ENCODE results near the gene CSNK1G3. TPM values are rescaled to one million over a fixed set of nuclear protein-coding genes. Genes with fewer than 3 reads are reported as not detected.

CSNK1G3 gene
- total RNA-seq, 1 donor from 2014 or later, result 63.9 TPM

DNA sequence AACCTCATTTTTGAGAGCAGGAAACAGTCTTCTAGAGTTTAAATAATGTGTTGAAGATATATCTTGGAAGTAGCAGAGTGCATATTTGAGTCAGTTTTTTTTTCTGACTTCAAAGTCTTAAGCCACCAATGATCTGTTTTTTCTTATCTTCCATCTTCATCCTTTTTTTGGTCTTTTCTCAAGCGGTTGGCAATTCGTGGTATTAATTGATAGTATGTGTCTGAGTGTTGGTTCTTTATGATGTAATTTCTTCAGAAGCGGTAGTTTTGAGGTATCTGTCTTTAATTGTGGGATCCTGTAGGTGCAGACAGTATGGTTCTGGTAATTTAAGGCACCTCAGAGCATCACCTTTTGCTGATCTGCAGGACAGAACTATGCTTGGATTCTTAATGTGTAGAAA is 3.9 kb downstream of the CSNK1G3 start:
- Mint-ChIP-seq H3K4me1 (peaks cover 51% of the 10 kb centered on the region), H3K4me3 (no peak overlapping the region), H3K9me3 (no peaks in the 10 kb centered on the region), H3K27ac (peak overlapping the region; percentile 10), H3K27me3 (ENCODE audit: low read depth) (no peaks in the 10 kb centered on the region), H3K36me3 (no peaks in the 10 kb centered on the region)
- TF ChIP-seq CTCF (IDR thresholded peaks at IDR 0.05; ENCODE audit: unreplicated experiment), result no peak
- no peak for DNase-seq (ENCODE audit: low spot score in 2 of 2, unreplicated experiment in 2 of 2)

DNA sequence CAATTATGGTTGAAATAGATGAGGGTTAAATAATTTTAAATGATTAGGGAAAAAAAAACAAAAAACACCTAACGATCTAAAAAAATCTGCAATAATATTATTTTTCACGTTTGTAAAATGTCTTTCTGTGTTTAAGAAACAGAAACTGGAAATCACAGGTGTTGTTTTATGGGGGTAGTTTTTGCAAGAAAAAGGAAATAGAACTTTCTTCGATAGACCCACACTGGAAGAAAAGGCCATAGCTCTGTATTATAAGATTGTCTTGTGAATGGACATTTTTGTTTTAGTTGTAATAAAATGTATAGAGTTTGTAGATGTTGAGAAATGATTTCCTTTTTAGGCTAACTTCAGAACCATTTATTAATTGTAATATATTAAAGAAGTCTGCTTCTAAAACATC is 5.5 kb downstream of the CSNK1G3 start:
- Mint-ChIP-seq H3K4me3 (no peak overlapping the region), H3K9me3 (no peaks in the 10 kb centered on the region), H3K36me3 (no peaks in the 10 kb centered on the region), H3K27me3 (ENCODE audit: low read depth) (no peaks in the 10 kb centered on the region), H3K4me1 (peaks cover 54% of the 10 kb centered on the region), H3K27ac (no peak overlapping the region)
- TF ChIP-seq CTCF (IDR thresholded peaks at IDR 0.05; ENCODE audit: unreplicated experiment), result no peak
- DNase-seq (ENCODE audit: low spot score in 2 of 2, unreplicated experiment in 2 of 2), result no peak

DNA sequence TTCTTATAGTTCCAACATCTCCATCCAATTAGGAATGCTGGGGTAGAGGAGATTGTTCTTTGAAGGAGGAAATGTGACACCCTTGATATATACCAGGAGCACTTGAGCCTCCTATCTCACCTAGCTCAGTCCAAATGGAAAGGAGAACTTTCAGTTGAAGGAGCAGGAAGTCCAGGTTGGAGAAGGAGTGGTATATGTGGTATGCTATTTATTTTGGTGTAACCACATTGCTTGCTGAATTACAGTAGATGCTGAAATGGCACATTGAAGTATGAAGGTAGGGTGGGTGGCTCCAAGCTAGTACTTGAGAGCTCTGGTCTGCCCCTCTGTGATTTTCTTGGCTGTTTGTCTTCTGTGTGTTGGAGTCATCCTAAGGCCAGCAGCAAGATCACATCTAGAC is 6.1 kb downstream of the CSNK1G3 start:
- no peak for DNase-seq (ENCODE audit: low spot score in 2 of 2, unreplicated experiment in 2 of 2)
- TF ChIP-seq CTCF (IDR thresholded peaks at IDR 0.05; ENCODE audit: unreplicated experiment), result no peak
- H3K27ac Mint-ChIP-seq, result no peak overlapping the region
- H3K36me3 Mint-ChIP-seq, result no peaks in the 10 kb centered on the region
- no peaks in the 10 kb centered on the region for H3K27me3 Mint-ChIP-seq (ENCODE audit: low read depth)
- peaks cover 52% of the 10 kb centered on the region for H3K4me1 Mint-ChIP-seq
- no peaks in the 10 kb centered on the region for H3K9me3 Mint-ChIP-seq
- H3K4me3 Mint-ChIP-seq, result no peak overlapping the region

DNA sequence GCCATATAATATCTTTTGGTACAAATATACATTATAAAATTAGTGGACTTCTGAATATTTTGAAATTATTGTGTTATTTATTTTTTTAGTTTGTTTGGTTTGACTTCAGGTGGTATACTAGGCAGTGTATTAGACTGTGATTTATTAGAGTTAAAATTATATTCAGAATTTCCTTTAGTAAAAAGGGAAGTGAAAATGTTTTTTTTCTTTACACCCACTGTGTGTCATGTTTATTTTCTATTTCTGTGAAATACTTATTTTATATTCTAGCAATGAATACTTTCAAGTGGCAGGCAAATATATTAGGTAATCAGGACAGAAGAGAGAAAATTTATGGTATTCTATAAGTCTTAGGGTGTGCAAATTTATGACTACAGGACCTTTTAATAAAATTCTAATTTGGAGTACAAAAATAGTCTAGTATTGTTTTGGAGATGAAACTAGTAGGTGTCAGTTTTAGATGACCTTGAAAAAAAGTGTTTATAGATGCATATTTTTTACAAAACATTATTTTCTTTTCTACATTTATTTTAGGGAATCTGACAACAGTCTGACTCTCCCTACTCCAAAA is 8.8 kb downstream of the CSNK1G3 start:
- no peak for TF ChIP-seq CTCF (IDR thresholded peaks at IDR 0.05; ENCODE audit: unreplicated experiment)
- H3K4me1 Mint-ChIP-seq, result peaks cover 34% of the 10 kb centered on the region
- no peaks in the 10 kb centered on the region for H3K9me3 Mint-ChIP-seq
- H3K27ac Mint-ChIP-seq, result no peak overlapping the region
- no peak overlapping the region for H3K4me3 Mint-ChIP-seq
- H3K27me3 Mint-ChIP-seq (ENCODE audit: low read depth), result no peaks in the 10 kb centered on the region
- DNase-seq (ENCODE audit: low spot score in 2 of 2, unreplicated experiment in 2 of 2), result no peak
- H3K36me3 Mint-ChIP-seq, result peaks cover 1% of the 10 kb centered on the region

DNA sequence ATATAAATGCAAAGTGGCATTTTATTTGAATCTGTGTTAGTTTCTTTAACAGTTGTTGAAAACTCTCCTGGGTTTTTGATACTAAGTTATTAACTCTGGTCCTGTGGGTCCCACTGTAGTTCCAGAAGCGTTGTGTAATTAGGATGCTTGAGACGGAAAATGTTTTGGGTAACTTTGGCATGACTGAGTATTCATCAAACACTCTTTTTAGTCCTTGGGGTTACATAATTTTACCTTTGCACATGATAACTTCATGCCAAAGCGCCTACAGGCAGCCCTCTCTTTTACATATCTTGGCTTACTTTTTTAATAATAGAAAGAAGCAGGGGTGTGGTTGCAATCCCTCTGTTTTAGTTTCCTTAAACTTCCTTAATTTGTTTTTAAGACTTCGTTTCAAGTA is 12.2 kb downstream of the CSNK1G3 start:
- DNase-seq (ENCODE audit: low spot score in 2 of 2, unreplicated experiment in 2 of 2), result no peak
- no peak for TF ChIP-seq CTCF (IDR thresholded peaks at IDR 0.05; ENCODE audit: unreplicated experiment)
- no peak overlapping the region for H3K4me3 Mint-ChIP-seq
- H3K27me3 Mint-ChIP-seq (ENCODE audit: low read depth), result no peaks in the 10 kb centered on the region
- H3K9me3 Mint-ChIP-seq, result peaks cover 3% of the 10 kb centered on the region
- H3K27ac Mint-ChIP-seq, result no peak overlapping the region
- peaks cover 17% of the 10 kb centered on the region for H3K4me1 Mint-ChIP-seq
- peaks cover 1% of the 10 kb centered on the region for H3K36me3 Mint-ChIP-seq

DNA sequence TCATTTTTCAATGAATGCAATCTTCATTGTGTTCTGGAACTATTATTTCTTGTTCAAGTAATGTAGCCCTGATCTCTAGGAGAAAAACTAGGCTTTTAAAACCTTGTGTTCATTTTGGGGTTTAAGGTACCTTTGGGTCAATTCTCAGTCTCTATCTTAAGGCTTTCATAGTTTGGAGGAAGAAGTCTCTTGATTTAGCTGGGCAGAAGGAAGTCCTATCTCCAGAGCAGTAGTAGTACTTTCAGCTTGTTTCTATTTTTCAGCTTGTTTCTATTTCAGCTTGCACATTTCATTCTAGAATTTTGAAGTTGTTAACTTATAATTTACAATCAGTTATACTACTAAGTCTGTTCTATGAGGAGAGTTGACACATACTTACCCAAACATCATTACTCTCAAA is 15.2 kb downstream of the CSNK1G3 start:
- no peak for DNase-seq (ENCODE audit: low spot score in 2 of 2, unreplicated experiment in 2 of 2)
- H3K27me3 Mint-ChIP-seq (ENCODE audit: low read depth), result no peaks in the 10 kb centered on the region
- H3K4me1 Mint-ChIP-seq, result peaks cover 18% of the 10 kb centered on the region
- H3K9me3 Mint-ChIP-seq, result peaks cover 3% of the 10 kb centered on the region
- peak overlapping the region; percentile 8 for H3K27ac Mint-ChIP-seq
- no peak for TF ChIP-seq CTCF (IDR thresholded peaks at IDR 0.05; ENCODE audit: unreplicated experiment)
- H3K36me3 Mint-ChIP-seq, result peaks cover 1% of the 10 kb centered on the region
- no peak overlapping the region for H3K4me3 Mint-ChIP-seq

All from mesothelial cell of epicardium (in vitro differentiated cells).